ENCODE measurements around the gene TMEM132C.

GRCh38 chr12:128261757-128262156 is 5.2 kb upstream of the TMEM132C start:
- no peak for TF ChIP-seq BHLHE40 (IDR thresholded peaks at IDR 0.05; ENCODE audit: low read depth, low read length)
- TF ChIP-seq FOS (IDR thresholded peaks at IDR 0.05; ENCODE audit: low read depth, low read length) = no peak
- TF ChIP-seq RAD21 (IDR thresholded peaks at IDR 0.05; ENCODE audit: low read length) = no peak

Data from IMR-90 (cell line).